WTC11 (cell line): ENCODE measurements around the gene MRC1. TPM values are rescaled to one million over a fixed set of nuclear protein-coding genes. Genes with fewer than 3 reads are reported as not detected.

Experiments
- ATAC-seq: fragments of 200-7000 bp; cut with Tn5 transposase; 2 replicates; pipeline ENCODE4 v1.10.0; 2021; ENCODE audit warnings: mild to moderate bottlenecking, moderate library complexity
- CTCF ChIA-PET: fragments of 300-600 bp; sonication (Branson Sonifier 250); formaldehyde crosslinking; loops from one replicate; lab custom pipeline; 2021; ENCODE audit warnings: antibody characterized with exemption; lab: Charles Lee
- POLR2A ChIA-PET: fragments of 350-600 bp; sonication (Branson Sonifier 250); formaldehyde crosslinking; loops from one replicate; lab custom pipeline; 2021; ENCODE audit warnings: antibody characterized with exemption; lab: Charles Lee
- DNase-seq: peaks from one replicate; pipeline ENCODE4 v3.0.0; 2021; ENCODE audit warnings: low spot score
- H3K27ac Mint-ChIP-seq: 2 replicates; pipeline ENCODE4 v1.8.0; 2021; ENCODE audit warnings: mixed read lengths
- H3K27me3 Mint-ChIP-seq: 2 replicates; pipeline ENCODE4 v1.8.0; 2021; ENCODE audit warnings: low read depth, mild to moderate bottlenecking, moderate library complexity, mixed read lengths
- H3K36me3 Mint-ChIP-seq: 2 replicates; pipeline ENCODE4 v1.8.0; 2021; ENCODE audit warnings: mixed read lengths
- H3K4me1 Mint-ChIP-seq: 2 replicates; pipeline ENCODE4 v1.8.0; 2022; ENCODE audit warnings: mixed read lengths
- H3K4me3 Mint-ChIP-seq: 2 replicates; pipeline ENCODE4 v1.8.0; 2021; ENCODE audit warnings: mild to moderate bottlenecking, moderate library complexity, mixed read lengths
- H3K9me3 Mint-ChIP-seq: 2 replicates; pipeline ENCODE4 v1.8.0; 2021; ENCODE audit warnings: mixed read lengths
- AFF4 ChIP-seq: sonication (generic); formaldehyde crosslinking; IDR thresholded peaks from 2 replicates; pipeline ENCODE4 v1.8.1; 2023; ENCODE audit warnings: mild to moderate bottlenecking, missing genetic modification reagents, borderline replicate concordance
- CDX4 ChIP-seq: fragments of 250-450 bp; sonication (Bioruptor Pico); IDR thresholded peaks from 2 replicates; pipeline ENCODE4 v1.9.0; 2021; ENCODE audit warnings: moderate library complexity, mild to moderate bottlenecking, inconsistent platforms, borderline replicate concordance
- CREM ChIP-seq: sonication (generic); formaldehyde crosslinking; IDR thresholded peaks from 2 replicates; pipeline ENCODE4 v1.8.1; 2022; ENCODE audit warnings: mild to moderate bottlenecking, missing genetic modification reagents, moderate library complexity
- ETV6 ChIP-seq: sonication (generic); formaldehyde crosslinking; IDR thresholded peaks from 2 replicates; pipeline ENCODE4 v1.8.1; 2022; ENCODE audit warnings: mild to moderate bottlenecking, missing genetic modification reagents
- FOXJ3 ChIP-seq: sonication (generic); formaldehyde crosslinking; IDR thresholded peaks from 2 replicates; pipeline ENCODE4 v1.9.0; 2021; ENCODE audit warnings: missing genetic modification reagents, mild to moderate bottlenecking, borderline replicate concordance
- FOXK1 ChIP-seq: sonication (generic); formaldehyde crosslinking; IDR thresholded peaks from 2 replicates; pipeline ENCODE4 v1.8.0; 2022; ENCODE audit warnings: mild to moderate bottlenecking, moderate library complexity, missing genetic modification reagents
- FOXP4 ChIP-seq: sonication (generic); formaldehyde crosslinking; IDR thresholded peaks from 2 replicates; pipeline ENCODE4 v1.8.0; 2022; ENCODE audit warnings: mild to moderate bottlenecking, missing genetic modification reagents
- GABPB1 ChIP-seq: sonication (generic); formaldehyde crosslinking; IDR thresholded peaks from 2 replicates; pipeline ENCODE4 v1.8.1; 2023; ENCODE audit warnings: mild to moderate bottlenecking, missing genetic modification reagents
- HMGXB4 ChIP-seq: sonication (generic); formaldehyde crosslinking; IDR thresholded peaks from 2 replicates; pipeline ENCODE4 v1.8.1; 2023; ENCODE audit warnings: mild to moderate bottlenecking, moderate library complexity, missing genetic modification reagents
- IRF1 ChIP-seq: sonication (generic); formaldehyde crosslinking; IDR thresholded peaks from 2 replicates; pipeline ENCODE4 v1.8.0; 2023; ENCODE audit warnings: missing genetic modification reagents
- SMAD4 ChIP-seq: sonication (generic); formaldehyde crosslinking; IDR thresholded peaks from 2 replicates; pipeline ENCODE4 v1.8.0; 2022; ENCODE audit warnings: mild to moderate bottlenecking, missing genetic modification reagents
- STAT6 ChIP-seq: sonication (generic); formaldehyde crosslinking; conservative IDR thresholded peaks from 2 replicates; pipeline ENCODE4 v1.8.1; 2023; ENCODE audit warnings: mild to moderate bottlenecking, low read depth, missing genetic modification reagents, moderate library complexity
- TCF7 ChIP-seq: sonication (generic); formaldehyde crosslinking; IDR thresholded peaks from 2 replicates; pipeline ENCODE4 v1.8.0; 2022; ENCODE audit warnings: mild to moderate bottlenecking, low read depth, missing genetic modification reagents, moderate library complexity
- TEAD1 ChIP-seq: sonication (generic); formaldehyde crosslinking; IDR thresholded peaks from 2 replicates; pipeline ENCODE4 v1.8.0; 2022; ENCODE audit warnings: mild to moderate bottlenecking, missing genetic modification reagents
- TEAD4 ChIP-seq: sonication (generic); formaldehyde crosslinking; IDR thresholded peaks from 2 replicates; pipeline ENCODE4 v1.8.0; 2022; ENCODE audit warnings: mild to moderate bottlenecking, missing genetic modification reagents
- ZBTB21 ChIP-seq: sonication (generic); formaldehyde crosslinking; IDR thresholded peaks from 2 replicates; pipeline ENCODE4 v1.8.1; 2023; ENCODE audit warnings: mild to moderate bottlenecking, missing genetic modification reagents, borderline replicate concordance
- ZMAT4 ChIP-seq: fragments of 250-450 bp; sonication (Bioruptor Pico); IDR thresholded peaks from 2 replicates; pipeline ENCODE4 v1.9.0; 2021; ENCODE audit warnings: mild to moderate bottlenecking
- total RNA-seq: library from RNA; stranded (reverse); gene quantifications from 3 replicates; pipeline ENCODE4 v1.2.3, GENCODE V29; 2021

The MRC1 gene
- total RNA-seq, 1 experiment from 2014 or later, result 0.33 TPM

- H3K4me3 Mint-ChIP-seq, result no peak overlapping the region
- no peaks in the 10 kb centered on the region for H3K4me1 Mint-ChIP-seq
- ATAC-seq (no peak), DNase-seq (no peak)
- ChIA-PET POLR2A (no interaction called here), CTCF (no interaction called here)
- H3K27ac Mint-ChIP-seq, result no peak overlapping the region
- no peaks in the 10 kb centered on the region for H3K36me3 Mint-ChIP-seq
- H3K9me3 Mint-ChIP-seq, result peaks cover 7% of the 10 kb centered on the region
- no peak for TF ChIP-seq FOXK1 (CRISPR knock-in tag)
- TF ChIP-seq TEAD4, result no peak
- H3K27me3 Mint-ChIP-seq, result no peaks in the 10 kb centered on the region; the same call in 1 of the 2 replicates
These were observed 50.5 kb downstream of the MRC1 start for GRCh38 chr10:17859492-17860156.

GRCh38 chr10:17861760-17862159 lies 52.6 kb downstream of the MRC1 start:
- Mint-ChIP-seq H3K27ac (no peak overlapping the region), H3K4me3 (no peak overlapping the region), H3K9me3 (peaks cover 7% of the 10 kb centered on the region), H3K27me3 (no peaks in the 10 kb centered on the region; the same call in 1 of the 2 replicates), H3K36me3 (no peaks in the 10 kb centered on the region), H3K4me1 (no peaks in the 10 kb centered on the region)
- no peak for DNase-seq
- no peak for ATAC-seq
- ChIA-PET CTCF (no interaction called here), POLR2A (no interaction called here)
- no peak for TF ChIP-seq ZMAT4 (CRISPR knock-in tag)
- TF ChIP-seq CDX4, result no peak
- no peak for TF ChIP-seq ZBTB21 (CRISPR knock-in tag)
- TF ChIP-seq HMGXB4 (CRISPR knock-in tag), result no peak
- TF ChIP-seq FOXJ3 (CRISPR knock-in tag), result no peak
- no peak for TF ChIP-seq ETV6 (CRISPR knock-in tag)
- TF ChIP-seq AFF4 (CRISPR knock-in tag), result no peak
- no peak for TF ChIP-seq FOXP4
- no peak for TF ChIP-seq CREM (CRISPR knock-in tag)
- TF ChIP-seq TEAD1 (CRISPR knock-in tag), result no peak
- TF ChIP-seq TCF7 (CRISPR knock-in tag), result no peak
- TF ChIP-seq SMAD4 (CRISPR knock-in tag), result no peak
- no peak for TF ChIP-seq GABPB1 (CRISPR knock-in tag)
- no peak for TF ChIP-seq STAT6 (CRISPR knock-in tag)
- TF ChIP-seq IRF1 (CRISPR knock-in tag), result no peak
